Tibial artery (tissue), 4 donors: Measurements from ENCODE around the gene DROSHA.

Experiments used
- DNase-seq, 2 donors: peaks; one replicate each; pipeline ENCODE4 v3.0.0-alpha.2; 2019
- H3K27ac ChIP-seq, 2 donors: fragments of 200-600 bp; sonication (generic) in 1 of 2; 1 replicate in 1 of 2; 2 replicates in 1 of 2; pipeline ENCODE4 v1.5.1; 2018 to 2019; ENCODE audit warnings: mild to moderate bottlenecking in 1 of 2
- H3K27me3 ChIP-seq, 2 donors: fragments of 200-600 bp; sonication (generic) in 1 of 2; one replicate each; pipeline versions ENCODE4 v1.5.1 to v1.6.0; 2016 to 2019
- H3K36me3 ChIP-seq, 3 donors: fragments of 200-600 bp; sonication (generic) in 2 of 3; one replicate each; pipeline ENCODE4 v1.5.1; 2016 to 2019; ENCODE audit warnings: mild to moderate bottlenecking in 2 of 3
- H3K4me1 ChIP-seq, 4 donors: fragments of 200-600 bp; sonication (generic) in 2 of 4; 1 replicate in 3 of 4; 2 replicates in 1 of 4; pipeline ENCODE4 v1.5.1; 2016 to 2019
- H3K4me3 ChIP-seq, 2 donors: fragments of 200-600 bp; sonication (generic) in 1 of 2; 1 replicate in 1 of 2; 2 replicates in 1 of 2; pipeline ENCODE4 v1.5.1; 2018 to 2019; ENCODE audit warnings: mild to moderate bottlenecking in 2 of 2
- H3K9me3 ChIP-seq, 3 donors: fragments of 200-600 bp; sonication (generic) in 1 of 3; one replicate each; pipeline ENCODE4 v1.5.1; 2016 to 2019
- intact Hi-C: fragments of 100-400 bp; cut with DNase I; formaldehyde crosslinking; loops from one replicate; pipeline ENCODE4 v1.15.0; 2023; ENCODE audit warnings: low total_unique reads
- TF ChIP-seq, protein P1 (sequence below), 2 experiments: fragments of 200-600 bp in 1 of 2; fragments of 450-650 bp in 1 of 2; IDR thresholded peaks; one replicate each; pipeline ENCODE4 v1.5.1; 2017 to 2019; ENCODE audit warnings: antibody characterized with exemption in 2 of 2, mild to moderate bottlenecking in 1 of 2, moderate library complexity in 1 of 2

Gene DROSHA

GRCh38 chr5:31357038-31357437 is 174.9 kb downstream of the DROSHA start:
- TF ChIP-seq, protein P1, sequence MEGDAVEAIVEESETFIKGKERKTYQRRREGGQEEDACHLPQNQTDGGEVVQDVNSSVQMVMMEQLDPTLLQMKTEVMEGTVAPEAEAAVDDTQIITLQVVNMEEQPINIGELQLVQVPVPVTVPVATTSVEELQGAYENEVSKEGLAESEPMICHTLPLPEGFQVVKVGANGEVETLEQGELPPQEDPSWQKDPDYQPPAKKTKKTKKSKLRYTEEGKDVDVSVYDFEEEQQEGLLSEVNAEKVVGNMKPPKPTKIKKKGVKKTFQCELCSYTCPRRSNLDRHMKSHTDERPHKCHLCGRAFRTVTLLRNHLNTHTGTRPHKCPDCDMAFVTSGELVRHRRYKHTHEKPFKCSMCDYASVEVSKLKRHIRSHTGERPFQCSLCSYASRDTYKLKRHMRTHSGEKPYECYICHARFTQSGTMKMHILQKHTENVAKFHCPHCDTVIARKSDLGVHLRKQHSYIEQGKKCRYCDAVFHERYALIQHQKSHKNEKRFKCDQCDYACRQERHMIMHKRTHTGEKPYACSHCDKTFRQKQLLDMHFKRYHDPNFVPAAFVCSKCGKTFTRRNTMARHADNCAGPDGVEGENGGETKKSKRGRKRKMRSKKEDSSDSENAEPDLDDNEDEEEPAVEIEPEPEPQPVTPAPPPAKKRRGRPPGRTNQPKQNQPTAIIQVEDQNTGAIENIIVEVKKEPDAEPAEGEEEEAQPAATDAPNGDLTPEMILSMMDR (IDR thresholded peaks at IDR 0.05), result no peak
- no peak for DNase-seq
- Histone ChIP-seq H3K9me3 (peaks cover 0 to 5% (median 0%) of the 10 kb centered on the region in 3 donors), H3K27ac (no peak overlapping the region), H3K4me1 (no peaks in the 10 kb centered on the region), H3K36me3 (no peaks in the 10 kb centered on the region), H3K4me3 (no peak overlapping the region), H3K27me3 (no peaks in the 10 kb centered on the region)
- intact Hi-C loops, result no loop called here

GRCh38 chr5:31355337-31355736 is 176.6 kb downstream of the DROSHA start:
- Histone ChIP-seq H3K4me3 (no peak overlapping the region), H3K9me3 (peaks cover 0 to 5% (median 0%) of the 10 kb centered on the region in 3 donors), H3K4me1 (no peaks in the 10 kb centered on the region), H3K27me3 (no peaks in the 10 kb centered on the region), H3K36me3 (no peaks in the 10 kb centered on the region), H3K27ac (no peak overlapping the region)
- DNase-seq, result no peak
- TF ChIP-seq, protein P1 (IDR thresholded peaks at IDR 0.05), result no peak
- intact Hi-C loops, result no loop called here
